GM10266 (cell line): ENCODE data around the gene AFF1.

Source experiments
- DNase-seq: peaks from one replicate; pipeline ENCODE4 v3.0.0; 2012; ENCODE audit errors: extremely low spot score
- TF ChIP-seq, protein P1 (sequence below): IDR thresholded peaks from 2 replicates; pipeline ENCODE4 v1.5.1; 2012; ENCODE audit warnings: mild to moderate bottlenecking, low read depth; ENCODE audit not compliant: control insufficient read depth, insufficient read depth; ENCODE audit errors: missing control alignments

The AFF1 gene

DNA sequence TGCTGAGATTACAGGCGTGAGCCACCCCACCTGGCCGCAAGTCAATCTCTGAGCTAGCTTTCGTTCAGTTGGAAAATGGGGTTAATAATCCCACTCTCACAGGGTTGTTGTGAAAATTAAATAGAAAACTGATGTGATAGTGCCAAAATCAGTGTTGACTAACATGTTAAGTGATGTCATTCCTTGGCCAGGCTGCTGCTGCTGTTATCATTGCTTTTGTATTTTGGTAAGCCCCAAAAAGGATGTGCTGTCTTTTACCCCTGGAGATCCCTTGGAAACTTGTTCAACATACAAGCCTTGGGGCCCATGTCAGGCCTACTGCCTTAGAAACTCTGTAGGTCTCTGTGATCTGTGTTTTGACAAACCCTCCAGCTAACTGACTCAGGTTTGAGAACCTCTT lies 106.3 kb downstream of the AFF1 start:
- TF ChIP-seq, protein P1, sequence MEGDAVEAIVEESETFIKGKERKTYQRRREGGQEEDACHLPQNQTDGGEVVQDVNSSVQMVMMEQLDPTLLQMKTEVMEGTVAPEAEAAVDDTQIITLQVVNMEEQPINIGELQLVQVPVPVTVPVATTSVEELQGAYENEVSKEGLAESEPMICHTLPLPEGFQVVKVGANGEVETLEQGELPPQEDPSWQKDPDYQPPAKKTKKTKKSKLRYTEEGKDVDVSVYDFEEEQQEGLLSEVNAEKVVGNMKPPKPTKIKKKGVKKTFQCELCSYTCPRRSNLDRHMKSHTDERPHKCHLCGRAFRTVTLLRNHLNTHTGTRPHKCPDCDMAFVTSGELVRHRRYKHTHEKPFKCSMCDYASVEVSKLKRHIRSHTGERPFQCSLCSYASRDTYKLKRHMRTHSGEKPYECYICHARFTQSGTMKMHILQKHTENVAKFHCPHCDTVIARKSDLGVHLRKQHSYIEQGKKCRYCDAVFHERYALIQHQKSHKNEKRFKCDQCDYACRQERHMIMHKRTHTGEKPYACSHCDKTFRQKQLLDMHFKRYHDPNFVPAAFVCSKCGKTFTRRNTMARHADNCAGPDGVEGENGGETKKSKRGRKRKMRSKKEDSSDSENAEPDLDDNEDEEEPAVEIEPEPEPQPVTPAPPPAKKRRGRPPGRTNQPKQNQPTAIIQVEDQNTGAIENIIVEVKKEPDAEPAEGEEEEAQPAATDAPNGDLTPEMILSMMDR: no peak
- DNase-seq: no peak

GRCh38 chr4:87042221-87042620 lies 107.4 kb downstream of the AFF1 start:
- no peak for DNase-seq
- TF ChIP-seq, protein P1: no peak

DNA sequence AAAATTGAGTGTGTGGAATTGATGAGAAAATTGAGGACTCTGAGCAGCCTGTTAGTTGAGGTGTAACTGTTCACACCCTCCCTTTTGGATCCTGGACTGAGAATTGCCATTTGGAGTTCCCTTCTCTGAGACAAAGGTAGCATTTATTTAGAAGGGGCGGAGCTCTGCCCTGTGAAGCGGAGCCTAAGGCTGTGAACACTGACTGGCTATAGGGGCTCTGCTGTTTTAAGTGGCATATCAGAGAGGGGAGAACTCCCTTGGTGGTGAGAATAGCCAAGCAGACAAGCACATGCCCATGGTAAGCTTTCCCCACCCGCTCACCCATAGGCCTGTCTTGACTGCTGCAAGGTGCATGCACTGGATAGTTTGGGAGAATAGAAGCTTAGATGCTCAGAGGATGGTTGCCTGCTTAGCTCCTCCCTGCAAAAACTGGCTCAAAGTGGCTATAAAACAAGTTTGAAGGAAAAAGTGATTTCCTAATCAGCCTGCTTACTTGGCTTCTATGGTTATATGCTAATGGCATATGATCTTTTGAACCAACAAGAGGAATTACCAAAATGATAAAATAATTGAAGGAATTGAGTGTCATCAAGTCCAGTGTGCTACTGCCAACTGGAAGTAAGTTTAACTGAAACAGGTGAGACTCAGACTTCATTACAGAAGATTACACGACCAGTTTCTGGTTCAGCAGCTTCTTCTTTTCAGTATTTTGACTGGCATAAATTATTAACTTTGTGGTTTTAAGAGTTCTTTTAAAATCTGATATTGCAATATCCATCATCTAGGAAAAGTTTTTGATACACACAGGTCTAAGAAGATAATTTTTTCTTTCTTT lies 108.4 kb downstream of the AFF1 start:
- no peak for DNase-seq
- TF ChIP-seq, protein P1: no peak

GRCh38 chr4:87044511-87045233 lies 109.9 kb downstream of the AFF1 start:
- TF ChIP-seq, protein P1: no peak
- DNase-seq: no peak

DNA sequence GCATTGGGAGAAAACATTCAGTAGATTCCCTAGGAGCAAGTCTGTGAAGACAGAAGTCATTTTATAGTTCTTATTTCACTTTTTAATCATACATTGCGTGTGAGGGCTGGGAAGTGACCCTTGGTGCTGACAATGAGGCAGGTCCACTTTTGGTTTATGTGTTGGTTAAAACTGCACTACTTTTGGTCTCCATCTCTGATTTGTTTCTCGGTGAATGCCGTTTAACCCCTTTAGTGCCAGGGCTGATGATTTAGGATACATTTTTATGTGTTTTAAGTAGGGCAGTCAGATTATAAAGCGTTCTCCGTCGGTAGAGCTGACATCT lies 110.4 kb downstream of the AFF1 start:
- DNase-seq: no peak
- TF ChIP-seq, protein P1: no peak

- TF ChIP-seq, protein P1: no peak
- no peak for DNase-seq
Measured at GRCh38 chr4:87045659-87046058, 110.8 kb downstream of the AFF1 start.

GRCh38 chr4:87046121-87046551 lies 111.3 kb downstream of the AFF1 start:
- no peak for DNase-seq

More at GRCh38 chr4:87046121-87046551, 111.3 kb downstream of the AFF1 start:
- TF ChIP-seq, protein P1: no peak
